Osteoblast (primary cell): ENCODE results near the gene CADPS. TPM values are rescaled to one million over a fixed set of nuclear protein-coding genes. Genes with fewer than 3 reads are reported as not detected.

ENCODE experiments used
- DNase-seq: peaks from one replicate; pipeline ENCODE4 v3.0.0; 2011; ENCODE audit warnings: low spot score, mixed read lengths; ENCODE audit not compliant: insufficient read length; ENCODE audit errors: missing footprints
- H2AFZ ChIP-seq: 2 replicates; pipeline ENCODE4 v1.6.0; 2011; ENCODE audit warnings: mild to moderate bottlenecking, low read length
- H3K27ac ChIP-seq: 2 replicates; pipeline ENCODE4 v1.5.1; 2011; ENCODE audit warnings: mild to moderate bottlenecking, low read depth, low read length, moderate library complexity
- H3K27me3 ChIP-seq: 2 replicates; pipeline ENCODE4 v1.6.0; 2012; ENCODE audit warnings: mild to moderate bottlenecking, control low read depth, inconsistent platforms, low read length, moderate library complexity; ENCODE audit not compliant: insufficient read depth
- H3K36me3 ChIP-seq: 2 replicates; pipeline ENCODE4 v1.5.1; 2011; ENCODE audit warnings: mild to moderate bottlenecking, low read length, control low read depth, moderate library complexity; ENCODE audit not compliant: insufficient read depth
- H3K4me1 ChIP-seq: 2 replicates; pipeline ENCODE4 v1.5.1; 2011; ENCODE audit warnings: mild to moderate bottlenecking, low read length, control low read depth, moderate library complexity; ENCODE audit not compliant: insufficient read depth
- H3K4me2 ChIP-seq: 2 replicates; pipeline ENCODE4 v1.6.0; 2011; ENCODE audit warnings: mild to moderate bottlenecking, low read length; ENCODE audit not compliant: insufficient read depth
- H3K4me3 ChIP-seq: fragments of 200-600 bp; sonication (generic); 3 replicates; pipeline ENCODE4 v1.5.1; 2012; ENCODE audit warnings: mild to moderate bottlenecking, low read length, inconsistent platforms; ENCODE audit not compliant: insufficient read depth
- H3K79me2 ChIP-seq: 2 replicates; pipeline ENCODE4 v1.6.0; 2012; ENCODE audit warnings: mild to moderate bottlenecking, low read length, control low read depth, inconsistent platforms; ENCODE audit not compliant: insufficient read depth
- H3K9me3 ChIP-seq: 2 replicates; pipeline ENCODE4 v1.5.1; 2011; ENCODE audit warnings: low read depth, low read length, control low read depth
- H4K20me1 ChIP-seq: 2 replicates; pipeline ENCODE4 v1.6.0; 2012; ENCODE audit warnings: mild to moderate bottlenecking, low read length, control low read depth; ENCODE audit not compliant: insufficient read depth
- CTCF ChIP-seq: IDR thresholded peaks from 2 replicates; pipeline ENCODE4 v1.5.1; 2011; ENCODE audit warnings: mild to moderate bottlenecking, low read depth, low read length, moderate library complexity; ENCODE audit errors: extremely low read depth
- total RNA-seq: library from RNA; depleted of rRNA; stranded (reverse); fragments of >200 nt; gene quantifications from 2 replicates; pipeline ENCODE4 v1.2.3, GENCODE V29; 2012

The CADPS gene
- total RNA-seq, 1 donor, result not detected

GRCh38 chr3:62454916-62455315 is 420.3 kb downstream of the CADPS start:
- Histone ChIP-seq H4K20me1 (no peaks in the 10 kb centered on the region), H3K27ac (no peak overlapping the region), H3K79me2 (no peaks in the 10 kb centered on the region), H2AFZ (no peak overlapping the region), H3K27me3 (no peaks in the 10 kb centered on the region), H3K9me3 (no peaks in the 10 kb centered on the region), H3K4me2 (no peak overlapping the region), H3K36me3 (no peaks in the 10 kb centered on the region), H3K4me3 (no peak overlapping the region), H3K4me1 (no peaks in the 10 kb centered on the region)
- no peak for DNase-seq
- TF ChIP-seq CTCF, result no peak

GRCh38 chr3:62453448-62453847 is 421.8 kb downstream of the CADPS start:
- Histone ChIP-seq H3K4me1 (no peaks in the 10 kb centered on the region), H4K20me1 (no peaks in the 10 kb centered on the region), H3K4me3 (no peak overlapping the region), H3K27me3 (no peaks in the 10 kb centered on the region), H3K36me3 (no peaks in the 10 kb centered on the region), H3K79me2 (no peaks in the 10 kb centered on the region), H2AFZ (no peak overlapping the region), H3K9me3 (no peaks in the 10 kb centered on the region), H3K4me2 (no peak overlapping the region), H3K27ac (no peak overlapping the region)
- no peak for TF ChIP-seq CTCF
- DNase-seq, result no peak

- no peaks in the 10 kb centered on the region for H3K27me3 ChIP-seq
- no peak for TF ChIP-seq CTCF
- no peaks in the 10 kb centered on the region for H4K20me1 ChIP-seq
- no peaks in the 10 kb centered on the region for H3K9me3 ChIP-seq
- H3K4me3 ChIP-seq, result no peak overlapping the region
- H3K4me1 ChIP-seq, result no peaks in the 10 kb centered on the region
- H3K79me2 ChIP-seq, result no peaks in the 10 kb centered on the region
- DNase-seq, result no peak
- H3K27ac ChIP-seq, result no peak overlapping the region
- no peak overlapping the region for H3K4me2 ChIP-seq
- no peaks in the 10 kb centered on the region for H3K36me3 ChIP-seq
- H2AFZ ChIP-seq, result no peak overlapping the region
These were observed 423.9 kb downstream of the CADPS start for GRCh38 chr3:62451211-62451887.

DNA sequence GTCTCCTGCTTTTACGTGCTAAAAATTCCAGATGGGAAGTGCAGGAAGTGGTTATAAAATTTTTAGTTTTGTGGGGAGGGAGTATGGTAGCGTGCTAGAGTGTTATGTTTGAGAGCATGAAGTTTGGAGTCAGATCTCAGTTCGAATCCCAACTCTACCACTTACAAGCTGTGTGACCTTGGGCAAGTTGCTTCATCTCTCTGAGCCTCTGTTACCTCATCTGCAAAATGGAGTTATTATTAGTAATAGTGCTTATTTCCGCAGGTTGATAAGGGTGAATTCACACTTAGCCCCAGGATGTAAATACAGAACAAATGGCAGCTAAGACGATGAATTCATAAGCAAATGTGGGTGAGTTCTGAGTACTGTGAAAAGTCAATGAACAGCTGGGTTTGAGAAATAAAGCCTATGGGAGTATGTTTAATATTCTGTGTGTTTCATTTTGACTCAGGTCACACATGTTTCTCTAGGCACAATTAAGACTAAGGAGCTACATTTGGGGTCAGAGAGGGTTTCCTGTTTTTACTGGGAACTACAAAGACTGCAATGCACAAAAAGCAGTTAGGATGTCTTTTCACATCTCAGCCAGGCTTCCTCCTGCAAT is 428.8 kb downstream of the CADPS start:
- no peak overlapping the region for H3K27ac ChIP-seq
- no peak overlapping the region for H3K4me3 ChIP-seq
- H4K20me1 ChIP-seq, result no peaks in the 10 kb centered on the region
- peak overlapping the region; percentile 83 for H3K4me2 ChIP-seq
- no peaks in the 10 kb centered on the region for H3K79me2 ChIP-seq
- H2AFZ ChIP-seq, result no peak overlapping the region
- no peak for TF ChIP-seq CTCF
- H3K36me3 ChIP-seq, result no peaks in the 10 kb centered on the region
- no peaks in the 10 kb centered on the region for H3K9me3 ChIP-seq
- no peaks in the 10 kb centered on the region for H3K4me1 ChIP-seq
- H3K27me3 ChIP-seq, result no peaks in the 10 kb centered on the region
- no peak for DNase-seq
